ENCODE measurements around the gene NME8. TPM values are rescaled to one million over a fixed set of nuclear protein-coding genes. Genes with fewer than 3 reads are reported as not detected.

Gene NME8
- total RNA-seq, 1 experiment from 2014 or later: not detected

DNA sequence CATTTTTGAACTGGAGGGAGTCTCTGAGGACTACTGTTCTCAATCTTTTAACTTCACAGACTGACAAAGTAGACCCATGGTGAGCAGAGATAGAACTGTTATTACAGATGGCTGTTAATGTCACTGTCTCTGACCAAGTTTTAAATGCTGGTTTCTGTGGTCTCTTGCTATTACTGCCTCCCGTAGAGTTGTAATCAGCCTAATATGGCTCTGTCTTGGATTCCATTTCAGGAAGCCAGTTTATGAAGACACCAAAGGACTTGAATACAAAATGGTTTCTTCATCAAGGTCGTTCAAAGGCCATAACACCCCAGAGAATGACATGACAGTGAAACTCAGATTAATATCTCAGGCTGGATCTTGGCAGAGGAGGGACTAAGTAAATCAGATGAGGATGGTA lies 64.4 kb downstream of the NME8 start:
- intact Hi-C loops (cut with micrococcal nuclease; ENCODE audit: unreplicated experiment): loop anchor here (10.0 kb wide), 1 partner anchor 132 kb away; no protein-coding TSS in a partner anchor
- no peak for DNase-seq
- Histone ChIP-seq H3K36me3 (ENCODE audit: control insufficient read depth, insufficient read depth, low read length) (no peaks in the 10 kb centered on the region), H3K4me3 (ENCODE audit: low read depth, low read length) (no peak overlapping the region), H3K27me3 (replicated peaks; ENCODE audit: control insufficient read depth, insufficient read depth, low read length) (no peaks in the 10 kb centered on the region; the same call in none of the 2 replicates), H3K9me3 (no peaks in the 10 kb centered on the region), H3K4me1 (peaks cover 4% of the 10 kb centered on the region; the same call in 1 of the 2 replicates)
- ChIA-PET CTCF (interaction anchor here (0.6 kb wide), 1 partner anchor 181 kb away, joined by 3 read pairs; no protein-coding TSS in a partner anchor), POLR2A (no interaction called here)
- no peak overlapping the region for H3K4me3 Mint-ChIP-seq (ENCODE audit: unreplicated experiment)
- H3K36me3 Mint-ChIP-seq (ENCODE audit: insufficient read depth, unreplicated experiment): no peaks in the 10 kb centered on the region
- H3K27ac Mint-ChIP-seq (ENCODE audit: unreplicated experiment): no peak overlapping the region
- TF ChIP-seq CTCF (IDR thresholded peaks at IDR 0.05; ENCODE audit: insufficient read depth in 1 of 2, low read depth in 1 of 2, low read length in 1 of 2, severe bottlenecking in 1 of 2, unreplicated experiment in 1 of 2): no peak
- H3K9me3 Mint-ChIP-seq (ENCODE audit: unreplicated experiment): no peaks in the 10 kb centered on the region
- no peaks in the 10 kb centered on the region for H3K4me1 Mint-ChIP-seq (ENCODE audit: low read depth, unreplicated experiment)
- peaks cover 21% of the 10 kb centered on the region for H3K27me3 Mint-ChIP-seq (ENCODE audit: insufficient read depth, unreplicated experiment)
- no TSS peak for BruUV-seq (replicated peaks)

DNA sequence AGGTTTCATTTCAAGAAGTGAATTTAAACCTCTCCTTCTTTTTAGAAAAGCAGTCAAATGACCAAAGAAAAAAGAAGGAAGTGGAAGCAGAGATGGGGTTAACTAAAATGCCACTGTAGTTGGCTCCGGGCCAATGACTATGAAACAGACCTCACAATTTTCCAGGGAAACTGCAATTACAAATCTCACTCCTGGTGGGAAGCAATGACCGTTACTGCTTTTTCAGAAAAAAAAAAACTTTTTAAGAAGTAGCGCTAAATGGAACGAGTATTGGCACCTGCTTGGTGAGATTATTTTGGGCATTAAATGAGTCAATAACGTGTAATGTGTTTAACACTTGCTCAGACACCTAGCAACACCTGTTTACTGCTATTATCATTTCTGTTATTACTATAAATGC lies 67.0 kb downstream of the NME8 start:
- Mint-ChIP-seq H3K27ac (ENCODE audit: unreplicated experiment) (no peak overlapping the region), H3K4me1 (ENCODE audit: low read depth, unreplicated experiment) (peaks cover 5% of the 10 kb centered on the region), H3K36me3 (ENCODE audit: insufficient read depth, unreplicated experiment) (no peaks in the 10 kb centered on the region), H3K9me3 (ENCODE audit: unreplicated experiment) (no peaks in the 10 kb centered on the region), H3K4me3 (ENCODE audit: unreplicated experiment) (no peak overlapping the region), H3K27me3 (ENCODE audit: insufficient read depth, unreplicated experiment) (peaks cover 34% of the 10 kb centered on the region)
- Histone ChIP-seq H3K27me3 (replicated peaks; ENCODE audit: control insufficient read depth, insufficient read depth, low read length) (no peaks in the 10 kb centered on the region; the same call in none of the 2 replicates), H3K36me3 (ENCODE audit: control insufficient read depth, insufficient read depth, low read length) (no peaks in the 10 kb centered on the region), H3K4me1 (peaks cover 5% of the 10 kb centered on the region; the same call in 1 of the 2 replicates), H3K9me3 (no peaks in the 10 kb centered on the region), H3K4me3 (ENCODE audit: low read depth, low read length) (no peak overlapping the region)
- ChIA-PET CTCF (no interaction called here), POLR2A (no interaction called here)
- no peak for DNase-seq
- intact Hi-C loops (cut with micrococcal nuclease; ENCODE audit: unreplicated experiment): loop anchor here (5.0 to 10.0 kb wide), 2 partner anchors 129 to 307 kb away; no protein-coding TSS in a partner anchor
- no TSS peak for BruUV-seq (replicated peaks)
- TF ChIP-seq CTCF (IDR thresholded peaks at IDR 0.05; ENCODE audit: insufficient read depth in 1 of 2, low read depth in 1 of 2, low read length in 1 of 2, severe bottlenecking in 1 of 2, unreplicated experiment in 1 of 2): no peak

DNA sequence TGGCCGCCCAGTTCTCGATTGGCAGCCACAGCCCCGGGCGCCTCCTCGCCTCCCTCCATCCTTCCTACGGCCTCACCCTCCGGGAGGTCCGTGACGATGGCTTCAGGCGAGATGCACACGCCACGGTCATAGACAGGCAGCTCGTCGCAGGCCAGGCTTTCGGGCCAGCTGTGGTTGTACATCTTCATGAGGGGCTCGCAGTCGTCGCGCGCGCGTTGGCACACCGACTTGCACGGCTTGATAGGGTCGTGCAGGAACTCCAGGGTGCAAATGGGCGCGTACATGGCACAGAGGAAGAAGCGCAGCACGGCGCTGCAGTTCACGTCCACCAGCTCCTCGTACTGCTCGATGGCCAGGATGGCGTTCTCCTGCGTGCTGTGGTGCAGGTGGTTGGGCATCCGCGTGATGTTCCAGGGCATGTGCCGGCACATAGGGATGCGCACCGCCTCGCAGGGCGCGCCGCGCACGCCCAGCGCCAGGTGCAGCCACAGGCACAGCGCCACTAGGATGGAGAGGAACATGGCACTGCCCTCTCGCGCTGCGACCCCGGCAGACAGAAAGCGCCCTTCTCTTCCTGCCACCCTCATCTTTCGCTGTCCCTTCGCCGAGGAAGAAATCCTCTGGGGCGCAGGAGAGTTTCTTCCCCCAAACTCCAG lies 67.7 kb downstream of the NME8 start:
- Histone ChIP-seq H3K4me3 (ENCODE audit: low read depth, low read length) (peak overlapping the region; percentile 27; the same call in 1 of the 2 replicates), H3K4me1 (peaks cover 9% of the 10 kb centered on the region; the same call in 1 of the 2 replicates), H3K36me3 (ENCODE audit: control insufficient read depth, insufficient read depth, low read length) (no peaks in the 10 kb centered on the region), H3K27me3 (replicated peaks; ENCODE audit: control insufficient read depth, insufficient read depth, low read length) (no peaks in the 10 kb centered on the region; the same call in none of the 2 replicates), H3K9me3 (no peaks in the 10 kb centered on the region)
- intact Hi-C loops (cut with micrococcal nuclease; ENCODE audit: unreplicated experiment): loop anchor here (5.0 to 10.0 kb wide), 2 partner anchors 129 to 306 kb away; no protein-coding TSS in a partner anchor
- TF ChIP-seq CTCF (IDR thresholded peaks at IDR 0.05; ENCODE audit: insufficient read depth in 1 of 2, low read depth in 1 of 2, low read length in 1 of 2, severe bottlenecking in 1 of 2, unreplicated experiment in 1 of 2): no peak
- Mint-ChIP-seq H3K27ac (ENCODE audit: unreplicated experiment) (no peak overlapping the region), H3K4me1 (ENCODE audit: low read depth, unreplicated experiment) (peaks cover 6% of the 10 kb centered on the region), H3K27me3 (ENCODE audit: insufficient read depth, unreplicated experiment) (peaks cover 36% of the 10 kb centered on the region), H3K4me3 (ENCODE audit: unreplicated experiment) (peak overlapping the region; percentile 45), H3K9me3 (ENCODE audit: unreplicated experiment) (no peaks in the 10 kb centered on the region), H3K36me3 (ENCODE audit: insufficient read depth, unreplicated experiment) (no peaks in the 10 kb centered on the region)
- BruUV-seq (replicated peaks): no TSS peak
- ChIA-PET POLR2A (no interaction called here), CTCF (interaction anchor here (0.6 to 1.8 kb wide), 3 partner anchors 9 to 21 kb away, joined by 5 to 11 read pairs (median 5); no protein-coding TSS in a partner anchor)
- DNase-seq: no peak

Measured in Caco-2 (cell line).